SJSA1 (cell line): Measurements from ENCODE around the gene RPP14. TPM values are rescaled to one million over a fixed set of nuclear protein-coding genes. Genes with fewer than 3 reads are reported as not detected.
A peak's percentile ranks its signal among the peaks of the same experiment; 100 is the strongest.
"Not testable (repeated sequence)": the region's sequence is repeated elsewhere in the genome, so short reads cannot be mapped to it uniquely, and the experiment has no call there.

ENCODE experiments used
- DNase-seq, 2 experiments: peaks; one replicate each; pipeline ENCODE4 v3.0.0-alpha.2; 2015 to 2020; ENCODE audit warnings: low spot score in 2 of 2, low read depth in 1 of 2
- H3K27ac ChIP-seq: fragments of 250-450 bp; sonication (Bioruptor Pico); 2 replicates; pipeline ENCODE4 v1.5.1; 2020; ENCODE audit warnings: mild to moderate bottlenecking, moderate library complexity
- H3K27me3 ChIP-seq: fragments of 250-450 bp; sonication (Bioruptor Pico); replicated peaks from 2 replicates; pipeline ENCODE4 v1.5.1; 2020; ENCODE audit warnings: mild to moderate bottlenecking, moderate library complexity
- H3K36me3 ChIP-seq: fragments of 250-450 bp; sonication (Bioruptor Pico); 2 replicates; pipeline ENCODE4 v1.5.1; 2020; ENCODE audit warnings: mild to moderate bottlenecking
- H3K4me1 ChIP-seq: fragments of 250-450 bp; sonication (Bioruptor Pico); replicated peaks from 2 replicates; pipeline ENCODE4 v1.6.1; 2021; ENCODE audit warnings: mild to moderate bottlenecking
- H3K4me3 ChIP-seq: fragments of 250-450 bp; sonication (Bioruptor Pico); 2 replicates; pipeline ENCODE4 v1.5.1; 2020; ENCODE audit warnings: mild to moderate bottlenecking
- H3K9me3 ChIP-seq: fragments of 250-450 bp; sonication (Bioruptor Pico); replicated peaks from 2 replicates; pipeline ENCODE4 v1.5.1; 2020; ENCODE audit warnings: mild to moderate bottlenecking
- total RNA-seq: library from RNA; depleted of rRNA; stranded (reverse); fragments of >200 nt; shearing (Covaris generic); gene quantifications from 2 replicates; pipeline ENCODE4 v1.2.3, GENCODE V29; 2014; rRNA removed

The RPP14 gene
- total RNA-seq = 14.9 and 23.0 TPM in 2 replicates

- DNase-seq = peak; percentile 96 to 97
Measured at GRCh38 chr3:58305882-58306711, at the start of gene RPP14, which contains the start of gene HTD2. Gene RPP14, plus strand, starts transcription at chr3:58306245. Its CDS starts 4,085 bp downstream, at chr3:58310330. Gene HTD2, plus strand, starts transcription at chr3:58306520. Its CDS starts 11,094 bp downstream, at chr3:58317614.

GRCh38 chr3:58256511-58256910 lies 49.5 kb upstream of the RPP14 start:
- Histone ChIP-seq H3K9me3 (no peaks in the 10 kb centered on the region), H3K27ac (no peak overlapping the region), H3K36me3 (no peaks in the 10 kb centered on the region), H3K4me3 (no peak overlapping the region), H3K27me3 (no peaks in the 10 kb centered on the region), H3K4me1 (peaks cover 13% of the 10 kb centered on the region)
- no peak for DNase-seq

More at GRCh38 chr3:58305882-58306711, at the start of gene RPP14, which contains the start of gene HTD2:
- peaks cover 4% of the 10 kb centered on the region for H3K4me1 ChIP-seq
- H3K27ac ChIP-seq = peak within 1 kb of the TSS; percentile 95
- H3K27me3 ChIP-seq = no peaks in the 10 kb centered on the region
- H3K4me3 ChIP-seq = peak within 1 kb of the TSS; percentile 79
- peaks cover 32% of the 10 kb centered on the region for H3K36me3 ChIP-seq
- H3K9me3 ChIP-seq = no peaks in the 10 kb centered on the region

- no peaks in the 10 kb centered on the region for H3K9me3 ChIP-seq
- no peaks in the 10 kb centered on the region for H3K27me3 ChIP-seq
- H3K27ac ChIP-seq = no peak overlapping the region
- H3K36me3 ChIP-seq = no peaks in the 10 kb centered on the region
- H3K4me1 ChIP-seq = peaks cover 13% of the 10 kb centered on the region
- no peak overlapping the region for H3K4me3 ChIP-seq
- DNase-seq = no peak
Measured at GRCh38 chr3:58258392-58259055, 47.5 kb upstream of the RPP14 start.

- Histone ChIP-seq H3K9me3 (no peaks in the 10 kb centered on the region), H3K4me1 (peaks cover 13% of the 10 kb centered on the region), H3K36me3 (no peaks in the 10 kb centered on the region), H3K27ac (no peak overlapping the region), H3K27me3 (no peaks in the 10 kb centered on the region), H3K4me3 (no peak overlapping the region)
- DNase-seq = peak; percentile 39 to 51
Measured at GRCh38 chr3:58260261-58260731, 45.7 kb upstream of the RPP14 start.

GRCh38 chr3:58260733-58261132 lies 45.3 kb upstream of the RPP14 start:
- Histone ChIP-seq H3K4me3 (no peak overlapping the region), H3K27me3 (no peaks in the 10 kb centered on the region), H3K36me3 (no peaks in the 10 kb centered on the region), H3K4me1 (peaks cover 13% of the 10 kb centered on the region), H3K27ac (no peak overlapping the region), H3K9me3 (no peaks in the 10 kb centered on the region)
- no peak for DNase-seq

GRCh38 chr3:58261954-58262666 lies 43.9 kb upstream of the RPP14 start:
- no peaks in the 10 kb centered on the region for H3K9me3 ChIP-seq
- peaks cover 13% of the 10 kb centered on the region for H3K4me1 ChIP-seq
- H3K27ac ChIP-seq = no peak overlapping the region
- no peaks in the 10 kb centered on the region for H3K27me3 ChIP-seq
- no peaks in the 10 kb centered on the region for H3K36me3 ChIP-seq
- H3K4me3 ChIP-seq = no peak overlapping the region
- no peak for DNase-seq

- no peaks in the 10 kb centered on the region for H3K27me3 ChIP-seq
- DNase-seq = no peak
- no peak overlapping the region for H3K4me3 ChIP-seq
- H3K9me3 ChIP-seq = no peaks in the 10 kb centered on the region
- H3K36me3 ChIP-seq = no peaks in the 10 kb centered on the region
- no peaks in the 10 kb centered on the region for H3K4me1 ChIP-seq
- H3K27ac ChIP-seq = no peak overlapping the region
Measured at GRCh38 chr3:58266577-58266976, 39.5 kb upstream of the RPP14 start.

GRCh38 chr3:58267543-58267942 lies 38.5 kb upstream of the RPP14 start:
- H3K4me3 ChIP-seq, H3K36me3 ChIP-seq, H3K27ac ChIP-seq, H3K27me3 ChIP-seq, DNase-seq, H3K9me3 ChIP-seq, H3K4me1 ChIP-seq: not testable (repeated sequence)

GRCh38 chr3:58269356-58269755 lies 36.7 kb upstream of the RPP14 start:
- no peak for DNase-seq

GRCh38 chr3:58270485-58270884 lies 35.6 kb upstream of the RPP14 start:
- H3K27me3 ChIP-seq = no peaks in the 10 kb centered on the region
- H3K9me3 ChIP-seq = no peaks in the 10 kb centered on the region
- H3K4me3 ChIP-seq = no peak overlapping the region
- no peak for DNase-seq
- H3K4me1 ChIP-seq = peaks cover 8% of the 10 kb centered on the region
- no peaks in the 10 kb centered on the region for H3K36me3 ChIP-seq
- H3K27ac ChIP-seq = no peak overlapping the region

More at GRCh38 chr3:58269356-58269755, 36.7 kb upstream of the RPP14 start:
- no peaks in the 10 kb centered on the region for H3K9me3 ChIP-seq
- peaks cover 8% of the 10 kb centered on the region for H3K4me1 ChIP-seq
- no peaks in the 10 kb centered on the region for H3K36me3 ChIP-seq
- H3K27me3 ChIP-seq = no peaks in the 10 kb centered on the region
- no peak overlapping the region for H3K4me3 ChIP-seq
- no peak overlapping the region for H3K27ac ChIP-seq

- peak overlapping the region; percentile 31 for H3K27ac ChIP-seq
- peak; percentile 28 to 62 for DNase-seq
- H3K9me3 ChIP-seq = no peaks in the 10 kb centered on the region
- H3K27me3 ChIP-seq = no peaks in the 10 kb centered on the region
- H3K4me1 ChIP-seq = peaks cover 8% of the 10 kb centered on the region
- H3K4me3 ChIP-seq = no peak overlapping the region
- H3K36me3 ChIP-seq = no peaks in the 10 kb centered on the region
Measured at GRCh38 chr3:58271901-58272501, 34.0 kb upstream of the RPP14 start.

- H3K27ac ChIP-seq = no peak overlapping the region
- H3K4me1 ChIP-seq = peaks cover 8% of the 10 kb centered on the region
- H3K36me3 ChIP-seq = no peaks in the 10 kb centered on the region
- H3K27me3 ChIP-seq = no peaks in the 10 kb centered on the region
- no peak for DNase-seq
- no peaks in the 10 kb centered on the region for H3K9me3 ChIP-seq
- no peak overlapping the region for H3K4me3 ChIP-seq
Measured at GRCh38 chr3:58272891-58273290, 33.2 kb upstream of the RPP14 start.

- not testable (repeated sequence) for H3K27ac ChIP-seq, H3K4me3 ChIP-seq, H3K4me1 ChIP-seq, DNase-seq, H3K27me3 ChIP-seq, H3K36me3 ChIP-seq, H3K9me3 ChIP-seq
Measured at GRCh38 chr3:58273362-58273761, 32.7 kb upstream of the RPP14 start.
